CD4-positive, alpha-beta T cell treated with Interleukin-4 for 1 hour (primary cell): ENCODE data around the gene NOTUM.

Source experiments
- DNase-seq, 2 donors: peaks; one replicate each; pipeline ENCODE4 v3.0.0-alpha.2; 2020 to 2022

Gene NOTUM

GRCh38 chr17:81908793-81909192 is 52.2 kb downstream of the NOTUM start:
- DNase-seq, result no peak

GRCh38 chr17:81907219-81908145 is 53.5 kb downstream of the NOTUM start:
- DNase-seq, result no peak

- DNase-seq, result no peak
Measured at GRCh38 chr17:81906476-81907218, 54.3 kb downstream of the NOTUM start.

DNA sequence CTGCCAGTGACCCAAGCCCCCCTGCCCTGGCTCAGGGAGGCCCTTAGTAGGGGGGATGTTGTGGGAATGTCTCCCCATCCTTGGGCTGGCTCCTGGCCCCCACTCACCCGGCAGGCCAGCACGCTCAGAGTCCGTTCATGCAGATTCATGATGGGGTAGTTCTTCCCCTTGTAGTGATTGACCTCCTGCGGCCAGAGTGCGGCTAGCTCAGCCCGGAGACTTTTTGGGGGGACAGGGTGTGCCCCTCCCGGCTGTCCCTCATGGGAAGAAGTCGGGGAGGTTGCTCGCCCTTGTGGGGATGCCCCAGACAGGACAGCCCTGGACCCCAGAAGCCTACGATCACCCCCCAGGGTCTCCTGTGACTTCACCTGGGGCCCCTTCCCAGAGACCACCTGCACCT is 55.0 kb downstream of the NOTUM start:
- no peak for DNase-seq

DNA sequence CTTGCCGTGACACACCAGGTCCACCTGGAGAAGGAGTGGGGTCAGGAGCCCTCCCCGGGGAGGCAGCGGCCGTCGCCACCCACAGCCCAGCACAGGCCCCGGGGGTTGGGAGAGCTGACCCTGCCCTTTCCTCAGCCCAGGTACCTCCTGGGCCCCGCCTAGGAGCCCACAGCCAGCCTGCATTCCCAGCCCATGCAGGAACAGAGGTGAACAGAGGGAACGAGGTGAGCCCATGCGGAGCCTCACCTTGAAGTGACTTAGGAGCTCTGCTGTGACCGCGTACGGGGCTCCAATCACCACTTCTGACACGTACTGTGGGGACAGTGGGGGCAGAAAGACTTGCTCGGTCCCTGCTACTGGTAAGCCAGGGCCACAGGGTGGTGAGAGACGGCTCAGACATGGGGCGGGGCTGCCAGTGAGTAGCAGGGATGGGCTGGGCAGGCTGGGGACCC is 55.5 kb downstream of the NOTUM start:
- no peak for DNase-seq

DNA sequence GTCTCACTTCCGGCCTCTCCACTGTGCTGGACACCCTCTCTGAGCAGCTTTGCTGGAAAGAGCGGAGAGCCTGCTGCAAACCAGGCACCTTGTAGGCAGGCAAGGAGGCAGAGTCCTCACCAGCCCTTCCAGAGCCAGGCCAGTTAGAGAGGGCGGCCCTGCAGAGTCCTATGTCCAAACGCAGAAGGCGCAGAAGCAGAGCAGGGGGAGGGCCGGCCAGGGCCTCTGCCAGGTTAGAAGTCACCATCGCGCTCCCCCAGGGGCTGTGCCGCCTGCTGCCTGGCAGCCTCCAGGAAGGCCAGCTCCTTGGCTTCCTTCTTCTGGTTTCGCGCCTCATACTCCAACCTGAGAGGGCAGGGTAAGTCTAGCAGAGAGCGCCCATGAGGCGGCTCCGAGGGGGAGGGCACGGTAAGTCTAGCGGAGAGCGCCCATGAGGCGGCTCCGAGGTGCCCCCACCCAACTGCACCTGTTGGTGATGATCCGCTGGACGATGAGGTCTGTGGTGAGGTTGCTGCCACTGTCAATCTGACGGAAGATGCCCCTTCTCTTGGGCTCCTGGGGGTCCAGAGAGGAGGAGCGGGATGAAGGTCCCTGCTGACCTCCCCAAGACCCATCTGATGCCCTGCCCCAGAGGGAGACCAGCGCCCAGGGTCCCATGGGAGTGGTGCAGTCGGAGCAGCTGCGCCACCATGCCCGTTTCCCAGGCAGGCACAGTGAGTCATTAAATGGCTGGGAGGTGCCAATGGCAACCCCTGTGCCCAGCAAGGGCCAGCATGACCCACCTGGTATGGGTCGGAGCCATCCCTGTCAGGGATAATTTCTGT is 56.2 kb downstream of the NOTUM start:
- DNase-seq, result no peak

DNA sequence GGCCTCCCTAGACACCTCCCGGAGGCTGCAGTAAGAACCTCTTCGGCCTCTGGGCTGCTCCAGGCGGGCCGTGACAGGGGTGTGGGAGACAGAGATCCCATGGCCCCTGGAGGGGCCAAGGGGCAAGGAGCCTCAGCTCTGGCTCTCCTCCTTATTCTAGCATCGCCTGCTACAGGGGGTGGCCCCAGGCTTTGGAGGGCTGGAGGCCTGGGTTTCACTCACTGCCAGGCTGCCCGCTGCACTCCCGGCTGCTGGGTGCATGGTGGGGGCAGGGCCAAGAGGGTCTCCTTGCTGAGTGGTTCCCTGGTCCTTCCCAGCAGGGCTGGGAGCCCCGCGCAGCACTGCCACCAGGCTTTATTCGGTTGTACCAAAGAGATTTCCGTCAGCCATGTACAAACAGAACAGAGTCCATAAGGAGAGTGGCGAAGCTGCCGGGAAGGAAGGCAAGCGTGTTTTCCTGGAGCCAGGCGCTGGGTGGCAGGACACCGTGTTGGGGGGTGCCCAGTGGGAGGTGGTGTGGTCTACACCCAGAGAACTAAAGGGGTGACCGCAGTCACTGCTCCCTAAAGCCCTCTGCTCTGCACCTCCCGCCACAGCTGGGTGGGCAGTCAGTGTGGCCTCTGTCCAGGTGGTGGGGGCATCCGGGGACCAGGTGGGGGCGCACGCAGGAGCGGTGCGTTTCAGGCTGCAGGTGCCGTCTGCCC is 56.9 kb downstream of the NOTUM start:
- DNase-seq, result no peak

DNA sequence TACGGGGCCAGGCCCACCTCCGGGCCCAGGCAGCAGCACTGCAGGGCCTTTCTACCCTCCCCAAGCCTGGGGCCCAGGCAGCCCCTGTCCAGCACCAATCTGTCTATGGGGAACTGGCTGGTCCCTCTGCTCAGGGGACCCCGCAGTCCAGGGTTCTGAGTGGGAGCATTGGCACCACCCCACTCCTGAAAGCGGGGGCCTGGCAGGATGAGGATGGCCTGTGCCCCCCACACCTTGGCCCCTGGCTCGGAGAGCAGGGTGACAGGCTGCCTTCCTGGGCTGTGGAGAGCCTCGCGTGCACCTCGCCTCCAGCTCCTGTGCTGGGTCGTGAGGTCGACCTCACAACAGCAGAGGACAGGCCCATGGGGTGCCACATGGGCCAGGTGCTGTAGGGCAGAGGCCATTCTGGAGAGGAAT is 57.6 kb downstream of the NOTUM start:
- DNase-seq, result no peak

DNA sequence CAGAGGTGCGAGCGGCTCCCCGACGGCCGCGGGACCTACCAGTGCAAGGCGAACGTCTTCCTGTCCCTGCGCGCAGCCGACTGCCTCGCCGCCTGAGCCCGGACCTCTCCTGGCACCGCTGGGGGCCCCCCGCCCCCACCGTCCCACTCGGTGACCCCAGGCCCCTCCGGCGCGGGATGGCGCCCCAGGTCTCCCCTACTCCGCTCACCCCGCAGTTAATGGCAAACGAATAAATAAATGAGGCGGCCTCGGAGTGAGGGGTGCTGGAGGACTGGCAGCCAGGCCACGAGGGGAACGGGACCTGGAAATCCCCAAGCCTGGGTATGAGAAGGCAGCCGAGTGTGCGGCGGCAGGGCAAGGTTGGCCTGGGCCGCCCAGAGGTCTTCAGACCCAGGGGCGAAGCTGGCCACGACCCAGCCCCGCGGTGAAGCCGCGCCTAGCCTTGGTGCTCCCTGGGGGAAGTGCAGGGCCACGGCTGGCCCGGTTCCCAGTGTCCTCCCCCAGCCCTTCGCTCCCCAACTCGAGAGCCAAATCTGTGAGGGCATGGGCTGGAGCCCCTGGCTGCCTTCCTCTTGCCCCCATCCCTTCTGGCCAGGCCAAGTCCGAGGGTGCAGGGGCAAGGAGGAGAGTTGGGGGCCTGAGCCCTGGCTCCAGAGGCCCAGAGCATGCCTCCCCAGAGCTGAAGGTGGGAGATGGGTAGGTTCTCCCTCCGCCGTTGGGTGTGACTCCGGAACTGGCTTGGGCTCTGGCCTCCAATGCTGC is 58.2 kb downstream of the NOTUM start:
- DNase-seq, result no peak
